SK-N-SH treated with all-trans-retinoic acid at 6 μM for 48 hours (cell line): ENCODE results near the gene RBM23.
"Not testable (repeated sequence)": the region's sequence is repeated elsewhere in the genome, so short reads cannot be mapped to it uniquely, and the experiment has no call there.

Experiments
- ATAC-seq: fragments of 200-7000 bp; cut with Tn5 transposase; 3 replicates; pipeline ENCODE4 v1.9.1; 2020; ENCODE audit warnings: mild to moderate bottlenecking, moderate library complexity
- ARNTL ChIP-seq: fragments of 450-650 bp; formaldehyde crosslinking; IDR thresholded peaks from 2 replicates; pipeline ENCODE4 v1.5.0; 2020; ENCODE audit warnings: low read depth, mild to moderate bottlenecking, moderate library complexity, borderline replicate concordance
- BACH2 ChIP-seq: fragments of 250-450 bp; sonication (Bioruptor Pico); IDR thresholded peaks from 2 replicates; pipeline ENCODE4 v1.9.0; 2021; ENCODE audit warnings: mild to moderate bottlenecking, borderline replicate concordance
- CSDC2 ChIP-seq: fragments of 250-450 bp; sonication (Bioruptor Pico); IDR thresholded peaks from 2 replicates; pipeline ENCODE4 v1.5.0; 2020; ENCODE audit warnings: mild to moderate bottlenecking, moderate library complexity
- CSRNP3 ChIP-seq: fragments of 250-450 bp; sonication (Bioruptor Pico); IDR thresholded peaks from 2 replicates; pipeline ENCODE4 v1.5.1; 2021; ENCODE audit warnings: mild to moderate bottlenecking, moderate library complexity
- ESRRG ChIP-seq: fragments of 250-450 bp; sonication (Bioruptor Pico); IDR thresholded peaks from 2 replicates; pipeline ENCODE4 v1.6.1; 2021; ENCODE audit warnings: mild to moderate bottlenecking
- GLIS3 ChIP-seq: fragments of 250-450 bp; sonication (Bioruptor Pico); IDR thresholded peaks from 2 replicates; pipeline ENCODE4 v1.5.0; 2020; ENCODE audit warnings: mild to moderate bottlenecking, moderate library complexity
- POU6F1 ChIP-seq: fragments of 250-450 bp; sonication (Bioruptor Pico); IDR thresholded peaks from 2 replicates; pipeline ENCODE4 v1.8.0; 2021; ENCODE audit warnings: low read depth, mild to moderate bottlenecking, moderate library complexity, borderline replicate concordance
- PPARA ChIP-seq: fragments of 250-450 bp; sonication (Bioruptor Pico); IDR thresholded peaks from 2 replicates; pipeline ENCODE4 v1.5.0; 2020; ENCODE audit warnings: mild to moderate bottlenecking, borderline replicate concordance
- RARB ChIP-seq: fragments of 250-450 bp; sonication (Bioruptor Pico); IDR thresholded peaks from 2 replicates; pipeline ENCODE4 v1.8.0; 2021; ENCODE audit warnings: mild to moderate bottlenecking, moderate library complexity
- SNAI2 ChIP-seq: fragments of 250-450 bp; sonication (Bioruptor Pico); IDR thresholded peaks from 2 replicates; pipeline ENCODE4 v1.5.0; 2020; ENCODE audit warnings: mild to moderate bottlenecking, moderate library complexity
- TCF4 ChIP-seq: fragments of 250-450 bp; sonication (Bioruptor Pico); IDR thresholded peaks from 2 replicates; pipeline ENCODE4 v1.8.0; 2021; ENCODE audit warnings: mild to moderate bottlenecking, moderate library complexity, borderline replicate concordance
- TOX ChIP-seq: fragments of 250-450 bp; sonication (Bioruptor Pico); IDR thresholded peaks from 2 replicates; pipeline ENCODE4 v1.8.0; 2021; ENCODE audit warnings: mild to moderate bottlenecking, moderate library complexity, borderline replicate concordance
- TSHZ2 ChIP-seq: fragments of 250-450 bp; sonication (Bioruptor Pico); IDR thresholded peaks from 2 replicates; pipeline ENCODE4 v1.5.0; 2020; ENCODE audit warnings: mild to moderate bottlenecking, moderate library complexity
- ZC3H10 ChIP-seq: fragments of 250-450 bp; sonication (Bioruptor Pico); IDR thresholded peaks from 2 replicates; pipeline ENCODE4 v1.5.1; 2021; ENCODE audit warnings: mild to moderate bottlenecking, moderate library complexity
- ZFP3 ChIP-seq: fragments of 250-450 bp; sonication (Bioruptor Pico); IDR thresholded peaks from 2 replicates; pipeline ENCODE4 v1.5.0; 2020; ENCODE audit warnings: mild to moderate bottlenecking, moderate library complexity
- ZFP30 ChIP-seq: fragments of 450-650 bp; formaldehyde crosslinking; IDR thresholded peaks from 2 replicates; pipeline ENCODE4 v1.5.0; 2022; ENCODE audit warnings: mild to moderate bottlenecking, moderate library complexity
- ZNF565 ChIP-seq: fragments of 450-650 bp; formaldehyde crosslinking; conservative IDR thresholded peaks from 2 replicates; pipeline ENCODE4 v1.5.0; 2020; ENCODE audit warnings: low read depth, mild to moderate bottlenecking, moderate library complexity
- ZNF70 ChIP-seq: fragments of 450-650 bp; formaldehyde crosslinking; IDR thresholded peaks from 2 replicates; pipeline ENCODE4 v1.5.0; 2020; ENCODE audit warnings: mild to moderate bottlenecking, moderate library complexity
- ZNF8 ChIP-seq: fragments of 450-650 bp; formaldehyde crosslinking; IDR thresholded peaks from 2 replicates; pipeline ENCODE4 v1.5.0; 2020; ENCODE audit warnings: mild to moderate bottlenecking, moderate library complexity
- TF ChIP-seq, protein P1 (sequence below): fragments of 250-450 bp; sonication (Bioruptor Pico); IDR thresholded peaks from 2 replicates; pipeline ENCODE4 v1.8.0; 2020; ENCODE audit warnings: mild to moderate bottlenecking, moderate library complexity, borderline replicate concordance

RBM23 gene

DNA sequence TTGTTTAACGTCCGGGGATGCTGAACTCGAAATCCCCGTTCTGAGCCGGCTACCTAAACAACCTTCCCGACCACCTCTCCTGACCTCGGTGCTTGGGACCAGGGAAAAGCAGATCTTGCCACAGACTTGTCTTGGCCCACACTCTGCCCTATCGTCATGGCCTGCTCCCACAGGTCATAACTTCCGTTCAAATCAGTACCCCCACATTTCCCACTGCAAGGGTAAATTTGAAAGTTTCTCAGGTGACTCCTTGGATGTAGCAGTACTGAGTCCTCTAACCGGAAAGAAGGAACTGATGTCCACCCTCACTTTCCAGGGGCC, 612 bp upstream of the RBM23 start:
- TF ChIP-seq ZNF565 (CRISPR knock-in tag) (no peak), TSHZ2 (CRISPR knock-in tag) (no peak), BACH2 (CRISPR knock-in tag) (no peak), ZC3H10 (CRISPR knock-in tag) (no peak), CSRNP3 (no peak), GLIS3 (CRISPR knock-in tag) (no peak), POU6F1 (no peak), ZNF8 (CRISPR knock-in tag) (no peak), ARNTL (CRISPR knock-in tag) (no peak), TCF4 (CRISPR knock-in tag) (no peak)
- TF ChIP-seq, all 23 proteins: peak for 0
- ATAC-seq = peak; percentile 22

DNA sequence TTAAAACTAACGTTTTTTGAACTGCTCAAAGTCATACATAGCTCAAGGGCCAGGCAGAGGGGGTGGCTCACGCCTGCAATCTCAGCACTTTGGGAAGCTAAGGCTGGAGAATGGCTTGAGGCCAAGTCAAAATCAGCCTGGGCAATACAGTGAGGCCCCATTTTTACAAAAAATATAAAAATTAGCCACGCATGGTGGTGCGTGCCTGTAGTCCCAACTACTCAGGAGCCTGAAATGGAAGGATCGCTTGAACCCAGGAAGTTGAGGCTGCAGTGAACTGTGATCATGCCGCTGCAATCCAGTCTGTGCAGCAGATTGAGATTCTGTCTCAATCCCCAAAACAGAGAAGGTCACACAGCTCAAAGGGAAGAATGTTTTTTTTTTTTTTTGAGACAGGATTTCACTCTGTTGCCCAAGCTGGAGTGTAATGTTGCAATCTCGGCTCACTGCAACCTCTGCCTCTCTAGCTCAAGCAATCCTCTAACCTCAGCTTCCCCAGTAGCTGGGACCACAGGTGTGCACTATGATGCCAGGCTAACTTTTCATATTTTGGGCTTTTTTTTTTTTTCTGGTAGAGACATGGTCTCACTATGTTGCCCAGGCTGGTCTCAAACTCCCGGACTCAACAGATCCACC, 2.9 kb downstream of the RBM23 start:
- no peak for TF ChIP-seq GLIS3 (CRISPR knock-in tag)
- ATAC-seq = no peak

- not testable (repeated sequence) for ATAC-seq
Measured at GRCh38 chr14:22914836-22915235, 4.1 kb downstream of the RBM23 start.

DNA sequence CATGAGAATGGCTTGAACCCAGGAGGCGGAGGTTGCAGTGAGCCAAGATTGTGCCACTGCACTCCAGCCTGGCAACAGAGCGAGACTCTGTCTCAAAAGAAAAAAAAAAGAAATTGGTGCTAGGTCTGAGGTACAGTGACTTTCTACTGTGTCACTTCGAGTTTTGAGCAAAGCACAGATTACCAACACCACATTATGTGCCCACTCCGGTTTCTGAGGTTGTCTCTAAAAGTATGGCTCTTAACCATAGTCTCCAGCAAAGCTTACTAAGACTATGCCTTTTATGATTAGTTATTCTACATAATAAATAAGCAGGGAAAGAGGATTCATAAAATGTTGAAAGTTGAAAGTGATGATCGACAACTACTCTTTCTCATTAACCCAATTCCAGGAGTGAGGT, 8.0 kb downstream of the RBM23 start:
- TF ChIP-seq ZNF8 (CRISPR knock-in tag) = no peak
- TF ChIP-seq PPARA (CRISPR knock-in tag) = no peak
- TF ChIP-seq BACH2 (CRISPR knock-in tag) = no peak
- TF ChIP-seq TCF4 (CRISPR knock-in tag) = no peak
- TF ChIP-seq RARB = no peak
- no peak for TF ChIP-seq CSDC2
- TF ChIP-seq POU6F1 = no peak
- no peak for TF ChIP-seq ZNF70
- no peak for TF ChIP-seq ARNTL (CRISPR knock-in tag)
- TF ChIP-seq, protein P1, sequence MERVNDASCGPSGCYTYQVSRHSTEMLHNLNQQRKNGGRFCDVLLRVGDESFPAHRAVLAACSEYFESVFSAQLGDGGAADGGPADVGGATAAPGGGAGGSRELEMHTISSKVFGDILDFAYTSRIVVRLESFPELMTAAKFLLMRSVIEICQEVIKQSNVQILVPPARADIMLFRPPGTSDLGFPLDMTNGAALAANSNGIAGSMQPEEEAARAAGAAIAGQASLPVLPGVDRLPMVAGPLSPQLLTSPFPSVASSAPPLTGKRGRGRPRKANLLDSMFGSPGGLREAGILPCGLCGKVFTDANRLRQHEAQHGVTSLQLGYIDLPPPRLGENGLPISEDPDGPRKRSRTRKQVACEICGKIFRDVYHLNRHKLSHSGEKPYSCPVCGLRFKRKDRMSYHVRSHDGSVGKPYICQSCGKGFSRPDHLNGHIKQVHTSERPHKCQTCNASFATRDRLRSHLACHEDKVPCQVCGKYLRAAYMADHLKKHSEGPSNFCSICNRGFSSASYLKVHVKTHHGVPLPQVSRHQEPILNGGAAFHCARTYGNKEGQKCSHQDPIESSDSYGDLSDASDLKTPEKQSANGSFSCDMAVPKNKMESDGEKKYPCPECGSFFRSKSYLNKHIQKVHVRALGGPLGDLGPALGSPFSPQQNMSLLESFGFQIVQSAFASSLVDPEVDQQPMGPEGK (CRISPR knock-in tag) = no peak
- TF ChIP-seq ZC3H10 (CRISPR knock-in tag) = no peak
- TF ChIP-seq GLIS3 (CRISPR knock-in tag) = no peak
- no peak for ATAC-seq

DNA sequence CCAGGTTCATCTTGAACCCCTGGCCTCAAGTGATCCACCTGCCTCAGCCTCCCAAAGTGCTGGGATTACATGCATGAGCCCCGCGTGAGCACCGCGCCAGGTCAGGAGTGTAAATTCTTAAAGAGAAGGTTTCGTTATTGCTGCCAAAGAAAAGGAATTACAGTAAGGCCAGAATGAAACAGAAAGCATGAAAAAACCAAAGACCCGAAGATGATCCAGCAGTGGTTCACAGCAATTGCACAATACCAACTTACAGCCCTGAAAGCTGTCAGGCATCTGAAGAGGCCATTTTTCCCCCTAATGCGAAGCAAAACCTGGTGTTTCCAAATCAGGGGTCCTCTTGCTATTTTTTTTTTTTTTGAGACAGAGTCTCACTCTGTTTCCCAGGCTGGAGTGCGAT, 10.3 kb downstream of the RBM23 start:
- ATAC-seq = no peak
- TF ChIP-seq ZNF8 (CRISPR knock-in tag) (no peak), ESRRG (no peak), SNAI2 (no peak), PPARA (CRISPR knock-in tag) (no peak), ZNF565 (CRISPR knock-in tag) (no peak), CSDC2 (no peak), ARNTL (CRISPR knock-in tag) (no peak), ZFP30 (CRISPR knock-in tag) (no peak), ZC3H10 (CRISPR knock-in tag) (no peak), TCF4 (CRISPR knock-in tag) (no peak), ZFP3 (no peak), TOX (CRISPR knock-in tag) (no peak), CSRNP3 (no peak), RARB (no peak), GLIS3 (CRISPR knock-in tag) (no peak)
- TF ChIP-seq, protein P1 (CRISPR knock-in tag) = no peak
